H1 (cell line): ENCODE data around the gene GALNT9.

Experiments
- EZH2 ChIP-seq: fragments of 200-600 bp; sonication (generic); IDR thresholded peaks from 2 replicates; pipeline ENCODE4 v1.7.1; 2012; ENCODE audit warnings: low read depth, mild to moderate bottlenecking, moderate library complexity, low read length, inconsistent platforms; ENCODE audit not compliant: severe bottlenecking
- GTF2F1 ChIP-seq: IDR thresholded peaks from 2 replicates; pipeline ENCODE4 v1.6.1; 2012; ENCODE audit warnings: low read depth, low read length, improper control_type of control experiment, borderline replicate concordance
- SP1 ChIP-seq: IDR thresholded peaks from 2 replicates; pipeline ENCODE4 v1.6.1; 2011; ENCODE audit warnings: low read depth, low read length
- TF ChIP-seq, protein P1 (sequence below), 3 experiments: IDR thresholded peaks; 1 replicate in 2 of 3; 2 replicates in 1 of 3; pipeline versions ENCODE4 v1.5.1 to v1.6.1; 2011; ENCODE audit warnings: low read length in 3 of 3, mild to moderate bottlenecking in 3 of 3, inconsistent platforms in 2 of 3, low read depth in 1 of 3, moderate library complexity in 1 of 3; ENCODE audit not compliant: insufficient read depth in 1 of 3; ENCODE audit errors: control extremely low read depth in 1 of 3

DNA sequence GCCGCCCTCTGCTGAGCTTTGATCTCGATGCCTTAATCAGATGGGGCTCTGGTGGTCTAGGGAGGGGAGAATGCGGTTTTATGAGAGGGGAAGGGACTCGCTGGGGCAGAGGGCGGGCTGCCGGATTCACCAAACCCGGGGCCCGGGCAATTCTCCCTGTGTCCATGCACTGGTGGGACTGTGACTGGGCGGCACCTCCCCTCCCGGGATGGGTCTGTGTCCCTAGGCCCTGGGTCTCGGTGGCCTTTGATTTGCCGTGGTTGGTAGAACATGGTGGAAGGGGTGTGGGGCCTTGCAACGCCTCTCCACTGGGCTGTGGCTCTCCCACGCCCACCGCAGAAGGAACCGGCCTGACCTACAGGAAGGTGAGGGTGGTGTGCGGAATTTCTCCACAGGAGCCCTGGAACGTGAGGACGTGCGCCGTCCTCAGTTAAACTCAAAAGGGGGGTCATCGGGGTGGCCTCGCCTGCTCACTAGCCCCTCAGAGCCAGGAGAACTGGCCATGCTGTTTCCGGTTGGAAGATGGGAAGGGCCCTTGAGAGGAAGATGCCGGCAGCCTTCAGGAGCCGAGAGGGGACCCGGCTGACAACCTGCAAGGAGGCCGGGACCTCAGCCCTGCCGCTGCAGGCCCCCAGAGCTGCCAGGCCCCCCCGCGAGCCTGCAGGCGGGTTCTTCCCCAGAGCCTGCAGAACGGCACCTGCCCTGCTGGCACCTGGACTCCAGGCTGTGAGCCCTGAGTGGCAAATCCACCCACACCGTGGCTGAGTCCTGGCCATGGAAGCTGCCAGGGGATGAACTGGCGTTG lies 141.5 kb downstream of the GALNT9 start:
- TF ChIP-seq EZH2, result no peak
- TF ChIP-seq, protein P1, sequence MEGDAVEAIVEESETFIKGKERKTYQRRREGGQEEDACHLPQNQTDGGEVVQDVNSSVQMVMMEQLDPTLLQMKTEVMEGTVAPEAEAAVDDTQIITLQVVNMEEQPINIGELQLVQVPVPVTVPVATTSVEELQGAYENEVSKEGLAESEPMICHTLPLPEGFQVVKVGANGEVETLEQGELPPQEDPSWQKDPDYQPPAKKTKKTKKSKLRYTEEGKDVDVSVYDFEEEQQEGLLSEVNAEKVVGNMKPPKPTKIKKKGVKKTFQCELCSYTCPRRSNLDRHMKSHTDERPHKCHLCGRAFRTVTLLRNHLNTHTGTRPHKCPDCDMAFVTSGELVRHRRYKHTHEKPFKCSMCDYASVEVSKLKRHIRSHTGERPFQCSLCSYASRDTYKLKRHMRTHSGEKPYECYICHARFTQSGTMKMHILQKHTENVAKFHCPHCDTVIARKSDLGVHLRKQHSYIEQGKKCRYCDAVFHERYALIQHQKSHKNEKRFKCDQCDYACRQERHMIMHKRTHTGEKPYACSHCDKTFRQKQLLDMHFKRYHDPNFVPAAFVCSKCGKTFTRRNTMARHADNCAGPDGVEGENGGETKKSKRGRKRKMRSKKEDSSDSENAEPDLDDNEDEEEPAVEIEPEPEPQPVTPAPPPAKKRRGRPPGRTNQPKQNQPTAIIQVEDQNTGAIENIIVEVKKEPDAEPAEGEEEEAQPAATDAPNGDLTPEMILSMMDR (IDR thresholded peaks at IDR 0.05; ENCODE audit: control extremely low read depth in 1 of 3, insufficient read depth in 1 of 3, low read depth in 1 of 3, low read length in 3 of 3), result no peak
- no peak for TF ChIP-seq GTF2F1
- TF ChIP-seq SP1, result no peak
